Right hindlimb (tissue), 1 donor: ENCODE data around the gene TBC1D24.
A peak's percentile ranks its signal among the peaks of the same experiment; 100 is the strongest.

Experiments used
- DNase-seq: peaks from one replicate; pipeline ENCODE4 v3.0.0-alpha.2; 2018

The TBC1D24 gene

GRCh38 chr16:2500430-2500917 lies 25.5 kb downstream of the TBC1D24 start:
- DNase-seq, result no peak

GRCh38 chr16:2500918-2501750 lies 26.2 kb downstream of the TBC1D24 start:
- DNase-seq, result peak; percentile 92

GRCh38 chr16:2501946-2502895 lies 27.3 kb downstream of the TBC1D24 start:
- DNase-seq, result peak; percentile 24

- DNase-seq, result peak; percentile 7
Measured at GRCh38 chr16:2505695-2506094, 30.8 kb downstream of the TBC1D24 start.

GRCh38 chr16:2507052-2507659 lies 32.2 kb downstream of the TBC1D24 start:
- peak; percentile 22 for DNase-seq

GRCh38 chr16:2507665-2508064 lies 32.7 kb downstream of the TBC1D24 start:
- peak; percentile 23 for DNase-seq

- DNase-seq, result peak; percentile 11
Measured at GRCh38 chr16:2508722-2509400, 33.9 kb downstream of the TBC1D24 start.

- peak; percentile 62 for DNase-seq
Measured at GRCh38 chr16:2511128-2511800, 36.3 kb downstream of the TBC1D24 start.

GRCh38 chr16:2511996-2512734 lies 37.2 kb downstream of the TBC1D24 start:
- peak; percentile 25 for DNase-seq

- DNase-seq, result peak; percentile 44
Measured at GRCh38 chr16:2512735-2513404, 37.9 kb downstream of the TBC1D24 start.

- peak; percentile 93 for DNase-seq
Measured at GRCh38 chr16:2513405-2514332, 38.7 kb downstream of the TBC1D24 start, which contains the start of gene ATP6V0C. Gene ATP6V0C (plus strand): TSS chr16:2513952. CDS start chr16:2514104, 152 bp downstream.

- DNase-seq, result peak; percentile 49
Measured at GRCh38 chr16:2514333-2515179, 39.6 kb downstream of the TBC1D24 start.

- no peak for DNase-seq
Measured at GRCh38 chr16:2515180-2515851, 40.4 kb downstream of the TBC1D24 start.

- peak; percentile 11 for DNase-seq
Measured at GRCh38 chr16:2516391-2517240, 41.7 kb downstream of the TBC1D24 start.

- DNase-seq, result peak; percentile 20
Measured at GRCh38 chr16:2517954-2518605, 43.2 kb downstream of the TBC1D24 start.
